Activated CD4-positive, alpha-beta T cell treated with anti-CD3 and anti-CD28 coated beads, Interleukin-2, Interleukin-6, amounts not matched to agents 100 ng/mL and 50 ng/mL, durations not matched to agents 16 hours and 8 hours (primary cell): ENCODE data around the gene CTU2.
A peak's percentile ranks its signal among the peaks of the same experiment; 100 is the strongest.

Experiments
- DNase-seq: peaks from one replicate; pipeline ENCODE4 v3.0.0-alpha.2; 2020

Gene CTU2

DNA sequence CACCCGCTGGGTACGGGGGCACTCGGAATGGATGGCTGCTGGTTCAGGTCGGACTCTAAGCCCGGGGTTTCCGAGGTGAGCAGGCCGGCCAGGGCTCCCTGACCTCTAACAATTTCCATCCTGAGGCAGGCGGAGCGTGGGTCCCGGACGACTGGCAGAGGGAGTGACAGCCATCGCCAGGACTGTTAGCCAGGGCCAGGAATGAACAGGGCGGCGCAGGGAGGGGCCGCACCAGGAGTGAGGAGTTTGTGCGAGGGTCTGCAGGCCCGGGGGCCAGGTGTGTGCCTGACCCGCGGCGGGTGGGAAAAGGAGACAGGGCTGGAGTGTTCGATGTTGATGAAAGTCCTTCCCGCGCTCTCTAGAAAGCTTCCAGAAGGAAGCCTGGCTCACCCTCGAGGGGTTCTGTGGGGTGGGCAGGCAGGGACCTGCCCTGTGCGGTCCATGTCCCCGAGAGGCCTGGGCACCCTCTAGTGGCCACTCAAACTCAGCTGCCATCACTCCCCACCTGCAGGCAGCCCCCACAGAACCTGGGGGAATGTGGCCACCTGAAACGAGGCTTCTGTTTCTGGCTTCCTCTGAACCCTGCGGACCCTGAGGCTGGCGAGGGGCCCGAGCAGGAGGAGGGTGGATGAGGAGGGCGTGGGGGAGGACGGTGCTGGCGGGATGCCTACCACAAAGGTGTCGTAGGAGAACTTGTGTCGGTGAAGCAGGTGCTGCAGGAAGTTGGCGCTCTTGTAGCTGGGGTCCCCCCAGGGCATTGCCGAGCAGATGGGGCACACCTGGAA is 8.3 kb upstream of the CTU2 start:
- DNase-seq: no peak

GRCh38 chr16:88698646-88699045 is 7.7 kb upstream of the CTU2 start:
- DNase-seq: no peak

GRCh38 chr16:88699180-88699579 is 7.1 kb upstream of the CTU2 start:
- DNase-seq: no peak

- no peak for DNase-seq
These were observed 6.0 kb upstream of the CTU2 start for GRCh38 chr16:88700322-88700635.

DNA sequence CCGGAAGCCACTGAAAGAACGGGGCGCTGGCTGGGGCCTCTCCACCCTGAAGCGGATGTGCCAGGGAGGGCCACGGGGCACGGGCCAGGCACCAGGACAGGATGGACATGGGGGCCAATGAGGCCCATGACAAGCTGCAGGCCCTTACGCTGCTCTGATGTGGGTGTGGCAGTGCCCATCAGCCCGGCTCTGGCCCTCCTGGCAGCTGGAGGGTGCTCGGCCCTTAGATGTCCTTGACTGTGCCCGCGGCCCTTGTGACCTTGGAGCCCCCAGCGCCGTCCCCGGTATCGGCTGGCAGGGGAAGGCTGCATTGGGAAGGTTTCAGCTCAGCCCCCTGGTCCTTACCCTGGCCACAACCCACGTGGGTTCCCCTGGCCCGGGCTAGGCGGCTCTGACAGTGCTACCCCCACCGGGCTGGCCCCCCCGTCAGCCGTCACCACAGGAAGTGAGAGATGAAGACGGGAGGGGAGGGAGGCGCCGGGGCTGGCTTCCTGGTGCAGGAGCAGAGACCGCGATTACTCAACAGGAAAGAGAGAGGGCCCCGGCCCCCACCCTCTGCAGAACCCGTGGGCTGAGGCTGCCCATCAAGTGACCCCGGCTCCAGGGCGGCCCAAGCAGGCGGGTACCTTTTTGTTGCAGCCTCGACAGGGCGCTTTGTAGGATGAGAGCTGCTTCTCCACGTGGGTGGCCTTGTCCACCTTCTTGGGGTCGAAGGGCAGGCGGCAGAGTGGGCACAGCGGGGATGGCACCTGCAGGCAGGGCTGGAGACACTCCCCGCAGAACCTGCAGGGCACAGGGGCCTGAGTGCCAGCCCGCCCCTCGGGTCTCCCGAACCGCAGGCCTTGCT is 5.4 kb upstream of the CTU2 start:
- peak; percentile 98 for DNase-seq

- DNase-seq: no peak
These were observed 4.5 kb upstream of the CTU2 start for GRCh38 chr16:88701581-88702370.

GRCh38 chr16:88702371-88703210 is 3.7 kb upstream of the CTU2 start:
- peak; percentile 28 for DNase-seq

GRCh38 chr16:88703486-88704309 is 2.6 kb upstream of the CTU2 start:
- peak; percentile 83 for DNase-seq

GRCh38 chr16:88705076-88705684 is 1.1 kb upstream of the CTU2 start:
- peak; percentile 41 for DNase-seq

DNA sequence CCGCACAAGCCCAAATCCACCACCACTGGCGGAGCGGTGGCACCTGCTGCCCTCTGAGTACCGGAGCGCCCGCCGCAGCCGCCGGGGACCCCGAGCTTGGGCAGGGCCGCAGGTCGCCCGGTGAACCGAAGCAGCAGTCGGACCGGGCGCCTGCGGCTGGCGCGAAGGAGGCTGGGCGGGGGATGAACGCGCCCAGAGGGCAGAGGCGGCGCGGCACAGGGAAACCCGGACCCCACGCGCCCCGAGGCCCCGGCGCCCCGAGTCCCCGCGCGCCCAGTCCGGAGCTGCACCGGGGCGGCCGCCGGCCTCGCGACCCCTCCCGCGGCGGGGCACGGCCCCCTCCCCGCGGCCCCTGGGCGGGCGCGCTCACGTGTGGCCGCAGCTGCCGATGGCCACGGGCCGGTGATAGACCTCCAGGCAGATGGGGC is 488 bp upstream of the CTU2 start:
- no peak for DNase-seq

DNA sequence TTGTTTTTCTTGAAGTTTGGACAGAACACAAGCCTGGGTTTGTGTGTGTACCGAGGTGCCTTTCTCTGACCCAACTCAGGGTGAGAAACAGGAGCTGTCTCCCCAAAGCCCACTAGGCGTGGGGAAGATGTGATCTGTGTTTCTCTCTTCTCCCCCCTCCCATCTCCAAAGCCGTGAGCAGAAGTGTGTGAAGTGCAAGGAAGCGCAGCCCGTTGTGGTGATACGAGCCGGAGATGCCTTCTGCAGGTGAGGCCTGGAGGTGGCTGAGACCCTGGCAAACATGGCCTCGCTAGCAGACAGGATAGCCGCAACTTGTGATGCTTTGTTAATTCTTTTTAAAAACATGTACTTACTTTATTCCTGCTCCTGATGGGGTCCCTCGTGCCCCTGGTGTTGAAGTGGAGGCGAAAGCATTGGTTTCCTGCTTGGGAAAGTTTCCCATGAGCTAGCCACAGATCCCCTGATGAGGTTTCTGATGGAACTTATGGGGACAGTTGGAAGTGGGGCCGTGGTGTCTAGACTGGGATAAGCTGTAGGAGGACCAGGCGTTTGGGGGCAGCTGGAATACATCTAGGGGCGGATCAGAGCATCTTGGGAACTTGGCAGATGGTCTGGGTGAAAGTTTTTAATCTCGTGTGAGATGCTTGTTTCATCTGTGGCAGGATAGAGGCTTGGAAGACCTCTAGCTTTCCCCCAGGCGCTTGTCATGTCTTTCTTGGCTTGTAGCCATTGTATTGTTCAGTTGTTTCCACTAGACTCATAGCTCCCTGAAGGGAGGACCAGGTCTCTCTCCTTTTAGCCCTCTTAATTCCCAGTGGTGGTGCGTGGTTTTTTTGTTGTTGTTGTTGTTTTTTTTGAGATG is 893 bp downstream of the CTU2 start:
- DNase-seq: no peak

GRCh38 chr16:88710556-88710955 is 4.3 kb downstream of the CTU2 start:
- no peak for DNase-seq

DNA sequence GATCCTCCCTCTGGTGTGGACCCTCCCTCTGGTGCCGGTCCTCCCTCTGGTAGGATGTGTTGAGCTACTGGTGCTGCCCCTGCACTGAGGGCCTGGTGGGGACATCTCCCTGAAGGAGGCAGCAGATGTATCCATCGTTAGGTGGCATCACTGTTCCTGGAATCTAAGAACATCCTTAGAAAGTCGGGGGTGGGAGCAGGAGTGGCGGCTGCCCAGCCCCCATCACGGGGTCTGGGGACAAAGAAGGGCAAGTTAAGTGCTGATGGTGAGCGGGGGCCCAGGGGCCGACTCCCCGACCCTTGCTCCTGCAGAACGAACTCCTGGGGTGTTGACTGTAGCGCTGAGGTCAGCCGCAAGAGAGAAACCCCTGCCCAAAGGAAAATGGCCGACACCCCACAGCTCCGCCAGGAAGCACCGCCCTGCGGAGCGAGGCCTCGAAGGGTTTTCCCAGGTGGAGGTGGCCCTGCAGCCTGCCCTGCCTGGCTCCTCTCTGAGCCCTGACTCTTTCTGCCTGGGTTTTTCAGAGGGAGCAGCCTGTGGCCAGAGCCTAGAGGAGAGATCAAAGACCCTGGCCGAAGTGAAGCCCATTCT is 5.5 kb downstream of the CTU2 start:
- DNase-seq: no peak

- no peak for DNase-seq
These were observed 6.2 kb downstream of the CTU2 start for GRCh38 chr16:88712362-88712979.

GRCh38 chr16:88713054-88713453 is 6.8 kb downstream of the CTU2 start:
- DNase-seq: no peak

DNA sequence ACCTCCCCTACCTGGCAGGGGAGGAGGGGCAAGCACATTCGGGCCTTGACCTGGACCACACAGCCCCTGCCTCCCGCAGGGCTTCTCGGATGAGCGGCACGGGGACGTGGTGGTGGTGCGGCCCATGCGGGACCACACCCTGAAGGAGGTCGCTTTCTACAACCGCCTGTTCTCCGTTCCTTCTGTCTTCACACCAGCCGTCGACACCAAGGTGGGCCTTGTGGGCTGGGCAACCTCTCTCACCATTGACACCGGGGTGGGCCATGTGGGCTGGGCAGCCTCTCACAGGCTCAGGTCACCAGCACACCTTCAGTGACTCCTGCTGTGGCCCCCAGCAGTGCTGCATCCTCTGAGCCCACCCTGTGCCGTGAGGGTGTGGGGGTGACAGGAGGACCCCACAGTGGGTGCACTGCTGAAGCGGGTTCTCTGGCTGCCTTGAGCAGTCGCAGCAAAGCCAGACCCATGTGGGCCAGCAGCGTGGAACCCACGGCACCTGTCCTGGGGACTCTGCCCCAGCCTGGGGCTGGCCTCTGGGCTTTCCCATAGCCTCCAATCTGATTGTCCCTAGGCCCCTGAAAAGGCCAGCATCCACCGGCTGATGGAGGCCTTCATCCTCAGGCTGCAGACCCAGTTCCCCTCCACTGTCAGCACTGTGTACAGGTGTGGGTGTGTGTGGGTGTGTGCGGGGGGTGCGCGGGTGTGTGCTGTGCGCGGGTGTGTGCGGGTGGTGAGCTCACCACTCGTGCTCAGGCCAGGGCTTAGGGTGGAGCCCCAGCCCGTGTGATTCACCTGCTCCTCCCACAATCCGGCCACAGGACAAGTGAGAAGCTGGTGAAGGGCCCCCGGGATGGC is 7.5 kb downstream of the CTU2 start:
- no peak for DNase-seq

- no peak for DNase-seq
These were observed 8.4 kb downstream of the CTU2 start for GRCh38 chr16:88714420-88715302.
